ENCODE data around the gene NMT1. TPM values are rescaled to one million over a fixed set of nuclear protein-coding genes. Genes with fewer than 3 reads are reported as not detected.

The NMT1 gene
- total RNA-seq, 1 donor from 2014 or later = 96.5 TPM

- Mint-ChIP-seq H3K4me3 (ENCODE audit: unreplicated experiment) (no peak overlapping the region), H3K9me3 (ENCODE audit: unreplicated experiment) (no peaks in the 10 kb centered on the region), H3K36me3 (ENCODE audit: unreplicated experiment) (no peaks in the 10 kb centered on the region), H3K4me1 (ENCODE audit: low read depth, unreplicated experiment) (peaks cover 11% of the 10 kb centered on the region), H3K27me3 (ENCODE audit: unreplicated experiment) (no peaks in the 10 kb centered on the region), H3K27ac (ENCODE audit: unreplicated experiment) (no peak overlapping the region)
- no peak for TF ChIP-seq CTCF (IDR thresholded peaks at IDR 0.05; ENCODE audit: partially characterized antibody, unreplicated experiment)
- DNase-seq = no peak
Observed at GRCh38 chr17:45103269-45103795, 42.2 kb downstream of the NMT1 start.

GRCh38 chr17:45104029-45104428 lies 42.9 kb downstream of the NMT1 start:
- H3K4me1 Mint-ChIP-seq (ENCODE audit: low read depth, unreplicated experiment) = peaks cover 8% of the 10 kb centered on the region
- DNase-seq = no peak
- no peaks in the 10 kb centered on the region for H3K9me3 Mint-ChIP-seq (ENCODE audit: unreplicated experiment)
- no peak overlapping the region for H3K4me3 Mint-ChIP-seq (ENCODE audit: unreplicated experiment)
- TF ChIP-seq CTCF (IDR thresholded peaks at IDR 0.05; ENCODE audit: partially characterized antibody, unreplicated experiment) = no peak
- H3K27me3 Mint-ChIP-seq (ENCODE audit: unreplicated experiment) = peaks cover 3% of the 10 kb centered on the region
- no peaks in the 10 kb centered on the region for H3K36me3 Mint-ChIP-seq (ENCODE audit: unreplicated experiment)
- no peak overlapping the region for H3K27ac Mint-ChIP-seq (ENCODE audit: unreplicated experiment)

- peaks cover 8% of the 10 kb centered on the region for H3K4me1 Mint-ChIP-seq (ENCODE audit: low read depth, unreplicated experiment)
- no peak overlapping the region for H3K4me3 Mint-ChIP-seq (ENCODE audit: unreplicated experiment)
- TF ChIP-seq CTCF (IDR thresholded peaks at IDR 0.05; ENCODE audit: partially characterized antibody, unreplicated experiment) = no peak
- DNase-seq = no peak
- no peaks in the 10 kb centered on the region for H3K36me3 Mint-ChIP-seq (ENCODE audit: unreplicated experiment)
- peaks cover 3% of the 10 kb centered on the region for H3K27me3 Mint-ChIP-seq (ENCODE audit: unreplicated experiment)
- no peak overlapping the region for H3K27ac Mint-ChIP-seq (ENCODE audit: unreplicated experiment)
- no peaks in the 10 kb centered on the region for H3K9me3 Mint-ChIP-seq (ENCODE audit: unreplicated experiment)
Observed at GRCh38 chr17:45104497-45104896, 43.4 kb downstream of the NMT1 start.

- no peak for TF ChIP-seq CTCF (IDR thresholded peaks at IDR 0.05; ENCODE audit: partially characterized antibody, unreplicated experiment)
- Mint-ChIP-seq H3K27me3 (ENCODE audit: unreplicated experiment) (peaks cover 3% of the 10 kb centered on the region), H3K36me3 (ENCODE audit: unreplicated experiment) (no peaks in the 10 kb centered on the region), H3K9me3 (ENCODE audit: unreplicated experiment) (no peaks in the 10 kb centered on the region), H3K4me1 (ENCODE audit: low read depth, unreplicated experiment) (peaks cover 8% of the 10 kb centered on the region), H3K27ac (ENCODE audit: unreplicated experiment) (no peak overlapping the region), H3K4me3 (ENCODE audit: unreplicated experiment) (no peak overlapping the region)
- no peak for DNase-seq
Observed at GRCh38 chr17:45104907-45105624, 43.9 kb downstream of the NMT1 start.

- no peak overlapping the region for H3K27ac Mint-ChIP-seq (ENCODE audit: unreplicated experiment)
- H3K36me3 Mint-ChIP-seq (ENCODE audit: unreplicated experiment) = no peaks in the 10 kb centered on the region
- TF ChIP-seq CTCF (IDR thresholded peaks at IDR 0.05; ENCODE audit: partially characterized antibody, unreplicated experiment) = no peak
- H3K27me3 Mint-ChIP-seq (ENCODE audit: unreplicated experiment) = peaks cover 3% of the 10 kb centered on the region
- no peak for DNase-seq
- peaks cover 8% of the 10 kb centered on the region for H3K4me1 Mint-ChIP-seq (ENCODE audit: low read depth, unreplicated experiment)
- no peaks in the 10 kb centered on the region for H3K9me3 Mint-ChIP-seq (ENCODE audit: unreplicated experiment)
- H3K4me3 Mint-ChIP-seq (ENCODE audit: unreplicated experiment) = no peak overlapping the region
Observed at GRCh38 chr17:45106096-45106495, 45.0 kb downstream of the NMT1 start.
